ENCODE results near the gene DTNBP1.

DNA sequence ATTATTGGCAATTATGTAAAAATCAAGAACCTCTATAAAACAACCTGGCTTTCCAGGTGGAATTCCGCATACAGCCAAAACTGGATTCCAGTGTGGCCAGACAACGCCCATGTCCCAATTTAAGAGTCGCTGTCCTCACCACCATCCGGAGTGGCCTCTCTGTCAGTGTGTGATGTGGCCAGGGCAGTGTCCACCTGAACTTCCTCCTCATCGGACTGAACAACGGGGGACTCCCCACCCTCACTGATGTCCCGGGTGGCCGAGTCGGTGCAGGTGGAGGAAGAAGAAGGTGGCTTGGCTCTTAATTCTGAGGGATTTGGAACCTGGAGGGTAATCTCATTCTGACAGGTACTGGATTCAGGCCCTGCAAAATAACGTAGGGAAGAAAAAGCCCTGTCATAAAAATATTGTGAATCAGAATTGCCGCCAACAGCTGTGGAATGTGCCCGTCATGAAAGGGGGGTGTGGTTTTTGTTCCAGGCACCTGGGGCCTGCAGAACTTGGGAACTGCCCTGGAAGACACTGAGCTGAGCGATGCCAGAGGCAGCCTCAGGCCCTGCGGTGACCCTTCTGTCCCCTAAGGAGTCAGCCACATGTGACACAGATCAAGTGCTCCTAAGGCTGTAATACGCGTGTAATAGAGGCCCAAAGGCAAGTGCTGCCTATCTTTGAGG, 139.8 kb downstream of the DTNBP1 start:
- TF ChIP-seq, protein P1, sequence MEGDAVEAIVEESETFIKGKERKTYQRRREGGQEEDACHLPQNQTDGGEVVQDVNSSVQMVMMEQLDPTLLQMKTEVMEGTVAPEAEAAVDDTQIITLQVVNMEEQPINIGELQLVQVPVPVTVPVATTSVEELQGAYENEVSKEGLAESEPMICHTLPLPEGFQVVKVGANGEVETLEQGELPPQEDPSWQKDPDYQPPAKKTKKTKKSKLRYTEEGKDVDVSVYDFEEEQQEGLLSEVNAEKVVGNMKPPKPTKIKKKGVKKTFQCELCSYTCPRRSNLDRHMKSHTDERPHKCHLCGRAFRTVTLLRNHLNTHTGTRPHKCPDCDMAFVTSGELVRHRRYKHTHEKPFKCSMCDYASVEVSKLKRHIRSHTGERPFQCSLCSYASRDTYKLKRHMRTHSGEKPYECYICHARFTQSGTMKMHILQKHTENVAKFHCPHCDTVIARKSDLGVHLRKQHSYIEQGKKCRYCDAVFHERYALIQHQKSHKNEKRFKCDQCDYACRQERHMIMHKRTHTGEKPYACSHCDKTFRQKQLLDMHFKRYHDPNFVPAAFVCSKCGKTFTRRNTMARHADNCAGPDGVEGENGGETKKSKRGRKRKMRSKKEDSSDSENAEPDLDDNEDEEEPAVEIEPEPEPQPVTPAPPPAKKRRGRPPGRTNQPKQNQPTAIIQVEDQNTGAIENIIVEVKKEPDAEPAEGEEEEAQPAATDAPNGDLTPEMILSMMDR (IDR thresholded peaks at IDR 0.05; ENCODE audit: extremely low read depth in 1 of 2, insufficient read depth in 1 of 2, low read depth in 1 of 2, low read length in 2 of 2) = no peak
- TF ChIP-seq POLR2AphosphoS5 (IDR thresholded peaks at IDR 0.05; ENCODE audit: insufficient read depth, low read depth, low read length) (no peak), JUN (IDR thresholded peaks at IDR 0.05; ENCODE audit: borderline replicate concordance, insufficient read depth, insufficient read length, low read depth) (no peak), EZH2 (IDR thresholded peaks at IDR 0.05; ENCODE audit: borderline replicate concordance, low read depth, low read length, severe bottlenecking) (no peak)
